ENCODE results near the gene BTG4. TPM values are rescaled to one million over a fixed set of nuclear protein-coding genes. Genes with fewer than 3 reads are reported as not detected.

Gene BTG4
- total and polyA plus RNA-seq, 2 donors (not counting 1 experiment from before 2014, with no cell fraction given): not detected

DNA sequence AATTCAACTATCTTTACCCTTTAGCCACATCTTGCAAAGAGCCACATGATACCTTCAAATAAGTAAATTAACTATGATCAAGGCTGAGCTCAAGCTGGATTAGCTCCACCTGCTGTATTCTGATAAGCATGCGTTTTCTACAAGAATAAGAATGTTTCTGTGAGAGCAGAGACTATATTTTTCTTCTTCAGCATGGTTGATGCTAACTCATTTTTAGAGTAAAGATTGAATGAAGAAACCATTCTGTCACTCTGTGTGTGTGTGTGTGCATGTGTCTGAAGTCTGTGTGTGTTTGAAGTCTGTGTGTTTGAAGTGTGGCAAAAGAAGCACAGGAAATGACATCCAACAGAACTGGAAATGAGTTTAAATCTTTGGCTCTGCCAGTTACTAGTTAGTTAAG, 16.4 kb upstream of the BTG4 start:
- Mint-ChIP-seq H3K4me3 (no peak overlapping the region), H3K27me3 (peaks cover 30% of the 10 kb centered on the region)
- no peak for DNase-seq

DNA sequence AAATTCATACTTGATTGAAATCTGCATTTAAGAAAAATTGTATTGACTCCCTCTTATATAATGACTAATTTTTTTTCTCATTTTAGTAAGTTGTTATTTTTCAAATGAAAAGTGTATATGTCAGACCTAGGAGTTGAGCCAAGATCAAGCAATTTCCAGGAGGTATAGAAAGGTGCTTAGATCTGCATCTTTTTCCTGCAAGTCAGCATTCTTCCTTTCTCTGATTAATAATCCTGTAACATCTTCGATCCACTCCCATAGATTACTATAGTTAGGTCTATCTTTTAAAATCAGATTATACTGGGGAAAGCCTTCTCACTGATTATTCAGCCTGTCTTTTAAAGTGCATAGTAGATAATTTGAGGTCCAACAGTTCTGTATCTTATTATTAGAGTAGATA, 15.1 kb upstream of the BTG4 start:
- Histone ChIP-seq H3K79me2 (ENCODE audit: control insufficient read depth, insufficient read depth, low read length) (no peaks in the 10 kb centered on the region), H3K4me2 (replicated peaks; ENCODE audit: low read depth, low read length, poor library complexity, severe bottlenecking) (no peak overlapping the region), H3K4me3 (ENCODE audit: control extremely low read depth in 1 of 5, extremely low read depth in 1 of 5, insufficient read depth in 1 of 5, low read depth in 2 of 5, low read length in 4 of 5) (no peak overlapping the region), H3K9me3 (ENCODE audit: control extremely low read depth in 1 of 3, control insufficient read depth in 2 of 3, insufficient read depth in 1 of 3, low read length in 2 of 3) (no peaks in the 10 kb centered on the region), H3K9ac (ENCODE audit: low read length) (no peak overlapping the region), H4K20me1 (ENCODE audit: control insufficient read depth, insufficient read depth, low read length, poor library complexity, severe bottlenecking) (no peaks in the 10 kb centered on the region), H3K27ac (ENCODE audit: low read length in 2 of 2) (no peak overlapping the region), H3K27me3 (replicated peaks in 1 of 4; ENCODE audit: control extremely low read depth in 1 of 4, control insufficient read depth in 3 of 4, insufficient read depth in 4 of 4, low read length in 3 of 4) (peaks cover 0 to 7% (median 0%) of the 10 kb centered on the region in 4 experiments), H3K36me3 (replicated peaks in 1 of 2; ENCODE audit: control extremely low read depth in 1 of 2, control insufficient read depth in 1 of 2, extremely low read depth in 1 of 2, insufficient read depth in 2 of 2, low read length in 1 of 2) (no peaks in the 10 kb centered on the region), H2AFZ (ENCODE audit: insufficient read depth, low read depth, low read length, poor library complexity, severe bottlenecking) (no peak overlapping the region), H3K4me1 (ENCODE audit: control insufficient read depth in 2 of 2, insufficient read depth in 2 of 2, low read length in 2 of 2) (no peaks in the 10 kb centered on the region)
- no peak for TF ChIP-seq EZH2 (IDR thresholded peaks at IDR 0.05; ENCODE audit: borderline replicate concordance, insufficient read depth, low read depth, low read length, poor library complexity, severe bottlenecking)
- TF ChIP-seq, protein P1, sequence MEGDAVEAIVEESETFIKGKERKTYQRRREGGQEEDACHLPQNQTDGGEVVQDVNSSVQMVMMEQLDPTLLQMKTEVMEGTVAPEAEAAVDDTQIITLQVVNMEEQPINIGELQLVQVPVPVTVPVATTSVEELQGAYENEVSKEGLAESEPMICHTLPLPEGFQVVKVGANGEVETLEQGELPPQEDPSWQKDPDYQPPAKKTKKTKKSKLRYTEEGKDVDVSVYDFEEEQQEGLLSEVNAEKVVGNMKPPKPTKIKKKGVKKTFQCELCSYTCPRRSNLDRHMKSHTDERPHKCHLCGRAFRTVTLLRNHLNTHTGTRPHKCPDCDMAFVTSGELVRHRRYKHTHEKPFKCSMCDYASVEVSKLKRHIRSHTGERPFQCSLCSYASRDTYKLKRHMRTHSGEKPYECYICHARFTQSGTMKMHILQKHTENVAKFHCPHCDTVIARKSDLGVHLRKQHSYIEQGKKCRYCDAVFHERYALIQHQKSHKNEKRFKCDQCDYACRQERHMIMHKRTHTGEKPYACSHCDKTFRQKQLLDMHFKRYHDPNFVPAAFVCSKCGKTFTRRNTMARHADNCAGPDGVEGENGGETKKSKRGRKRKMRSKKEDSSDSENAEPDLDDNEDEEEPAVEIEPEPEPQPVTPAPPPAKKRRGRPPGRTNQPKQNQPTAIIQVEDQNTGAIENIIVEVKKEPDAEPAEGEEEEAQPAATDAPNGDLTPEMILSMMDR (IDR thresholded peaks at IDR 0.05): no peak
- POLR2A ChIA-PET: no interaction called here
- Mint-ChIP-seq H3K9me3 (ENCODE audit: insufficient read depth) (no peaks in the 10 kb centered on the region), H3K4me3 (no peak overlapping the region), H3K4me1 (no peaks in the 10 kb centered on the region), H3K27me3 (peaks cover 29% of the 10 kb centered on the region), H3K27ac (no peak overlapping the region)
- intact Hi-C loops (cut with micrococcal nuclease): no loop called here
- ATAC-seq (ENCODE audit: low read depth) (no peak), DNase-seq (no peak)
- CTCF ChIA-PET: no interaction called here
- no CpG with 5 or more reads among the region's 1 CpG for WGBS (ENCODE audit: insufficient coverage)

More for the DNA sequence above, 16.4 kb upstream of the BTG4 start:
- CTCF ChIA-PET: no interaction called here
- intact Hi-C loops (cut with micrococcal nuclease): no loop called here
- no peaks in the 10 kb centered on the region for H3K36me3 ChIP-seq (replicated peaks in 1 of 2; ENCODE audit: control extremely low read depth in 1 of 2, control insufficient read depth in 1 of 2, extremely low read depth in 1 of 2, insufficient read depth in 2 of 2, low read length in 1 of 2)
- no peak overlapping the region for H2AFZ ChIP-seq (ENCODE audit: insufficient read depth, low read depth, low read length, poor library complexity, severe bottlenecking)
- no peak for ATAC-seq (ENCODE audit: low read depth)
- WGBS (ENCODE audit: insufficient coverage): no CpG with 5 or more reads among the region's 1 CpG
- H3K9me3 Mint-ChIP-seq (ENCODE audit: insufficient read depth): no peaks in the 10 kb centered on the region
- TF ChIP-seq EZH2 (IDR thresholded peaks at IDR 0.05; ENCODE audit: borderline replicate concordance, insufficient read depth, low read depth, low read length, poor library complexity, severe bottlenecking): no peak
- TF ChIP-seq, protein P1 (IDR thresholded peaks at IDR 0.05): no peak
- no peaks in the 10 kb centered on the region for H3K4me1 ChIP-seq (ENCODE audit: control insufficient read depth in 2 of 2, insufficient read depth in 2 of 2, low read length in 2 of 2)
- no peak overlapping the region for H3K27ac ChIP-seq (ENCODE audit: low read length in 2 of 2)
- H4K20me1 ChIP-seq (ENCODE audit: control insufficient read depth, insufficient read depth, low read length, poor library complexity, severe bottlenecking): no peaks in the 10 kb centered on the region
- no peaks in the 10 kb centered on the region for H3K4me1 Mint-ChIP-seq
- peaks cover 0 to 5% (median 1%) of the 10 kb centered on the region in 4 experiments for H3K27me3 ChIP-seq (replicated peaks in 1 of 4; ENCODE audit: control extremely low read depth in 1 of 4, control insufficient read depth in 3 of 4, insufficient read depth in 4 of 4, low read length in 3 of 4)
- H3K9me3 ChIP-seq (ENCODE audit: control extremely low read depth in 1 of 3, control insufficient read depth in 2 of 3, insufficient read depth in 1 of 3, low read length in 2 of 3): no peaks in the 10 kb centered on the region
- H3K4me3 ChIP-seq (ENCODE audit: control extremely low read depth in 1 of 5, extremely low read depth in 1 of 5, insufficient read depth in 1 of 5, low read depth in 2 of 5, low read length in 4 of 5): no peak overlapping the region
- no peak overlapping the region for H3K9ac ChIP-seq (ENCODE audit: low read length)
- H3K27ac Mint-ChIP-seq: no peak overlapping the region
- POLR2A ChIA-PET: no interaction called here
- no peaks in the 10 kb centered on the region for H3K79me2 ChIP-seq (ENCODE audit: control insufficient read depth, insufficient read depth, low read length)
- no peak overlapping the region for H3K4me2 ChIP-seq (replicated peaks; ENCODE audit: low read depth, low read length, poor library complexity, severe bottlenecking)

Measured in B cell (primary cell).